Central memory CD8-positive, alpha-beta T cell (primary cell): Measurements from ENCODE around the gene BMPR1A.
A peak's percentile ranks its signal among the peaks of the same experiment; 100 is the strongest.
"Not testable (repeated sequence)": the region's sequence is repeated elsewhere in the genome, so short reads cannot be mapped to it uniquely, and the experiment has no call there.

ENCODE experiments used
- ATAC-seq: fragments of 150-1000 bp; cut with Tn5 transposase; replicated peaks from 2 replicates; pipeline ENCODE4 v1.10.0; 2022; ENCODE audit warnings: mild to moderate bottlenecking, moderate FRiP score, moderate number of reproducible peaks; ENCODE audit not compliant: poor library complexity, severe bottlenecking; ENCODE audit errors: extremely low read depth
- DNase-seq, 2 donors: peaks; one replicate each; pipeline ENCODE4 v3.0.0; 2021; ENCODE audit warnings: low spot score in 2 of 2
- H3K27ac Mint-ChIP-seq: one replicate; pipeline ENCODE4 v1.8.0; 2022; ENCODE audit warnings: low read depth, mild to moderate bottlenecking, moderate library complexity, mixed read lengths
- H3K27me3 Mint-ChIP-seq: one replicate; pipeline ENCODE4 v1.8.0; 2022; ENCODE audit warnings: mixed read lengths
- H3K36me3 Mint-ChIP-seq: one replicate; pipeline ENCODE4 v1.8.0; 2022; ENCODE audit warnings: mild to moderate bottlenecking, moderate library complexity, mixed read lengths; ENCODE audit not compliant: insufficient read depth
- H3K4me1 Mint-ChIP-seq: one replicate; pipeline ENCODE4 v1.8.0; 2022; ENCODE audit warnings: mixed read lengths
- H3K4me3 Mint-ChIP-seq: one replicate; pipeline ENCODE4 v1.8.0; 2022; ENCODE audit warnings: mild to moderate bottlenecking, moderate library complexity, mixed read lengths
- H3K9me3 Mint-ChIP-seq: one replicate; pipeline ENCODE4 v1.8.0; 2022; ENCODE audit warnings: mixed read lengths

The BMPR1A gene

GRCh38 chr10:86899670-86900276, 143.4 kb downstream of the BMPR1A start:
- H3K4me3 Mint-ChIP-seq = no peak overlapping the region
- H3K9me3 Mint-ChIP-seq = no peaks in the 10 kb centered on the region
- DNase-seq (no peak), ATAC-seq (no peak)
- no peaks in the 10 kb centered on the region for H3K27me3 Mint-ChIP-seq
- no peaks in the 10 kb centered on the region for H3K4me1 Mint-ChIP-seq
- H3K27ac Mint-ChIP-seq = no peak overlapping the region
- H3K36me3 Mint-ChIP-seq = peaks cover 11% of the 10 kb centered on the region

- Mint-ChIP-seq H3K36me3 (peaks cover 11% of the 10 kb centered on the region), H3K27me3 (no peaks in the 10 kb centered on the region), H3K27ac (no peak overlapping the region), H3K4me1 (no peaks in the 10 kb centered on the region), H3K9me3 (no peaks in the 10 kb centered on the region), H3K4me3 (no peak overlapping the region)
- DNase-seq (no peak), ATAC-seq (no peak)
These were observed 144.5 kb downstream of the BMPR1A start for GRCh38 chr10:86900955-86901354.

DNA sequence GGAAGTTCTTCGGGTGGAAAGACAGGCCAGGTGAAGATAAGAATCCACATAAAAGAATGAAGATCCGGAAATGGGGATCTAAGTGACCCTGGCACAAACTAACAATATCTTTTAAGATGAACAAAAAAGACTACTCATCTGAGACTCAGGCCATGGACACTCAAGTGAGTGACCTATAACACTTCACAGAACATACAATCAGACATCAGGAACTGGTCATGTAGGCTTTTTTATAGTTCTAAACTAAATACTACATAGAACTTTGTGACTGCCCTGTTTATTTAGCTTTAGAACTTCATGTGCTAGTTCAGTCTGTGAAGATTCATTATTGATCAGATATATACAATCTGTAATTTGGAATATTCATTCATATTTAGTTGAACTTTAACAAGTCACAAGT, 148.2 kb downstream of the BMPR1A start:
- H3K27me3 Mint-ChIP-seq = no peaks in the 10 kb centered on the region
- ATAC-seq = no peak
- H3K36me3 Mint-ChIP-seq = peaks cover 11% of the 10 kb centered on the region
- DNase-seq = no peak
- no peak overlapping the region for H3K27ac Mint-ChIP-seq
- no peak overlapping the region for H3K4me3 Mint-ChIP-seq
- no peaks in the 10 kb centered on the region for H3K9me3 Mint-ChIP-seq
- no peaks in the 10 kb centered on the region for H3K4me1 Mint-ChIP-seq

DNA sequence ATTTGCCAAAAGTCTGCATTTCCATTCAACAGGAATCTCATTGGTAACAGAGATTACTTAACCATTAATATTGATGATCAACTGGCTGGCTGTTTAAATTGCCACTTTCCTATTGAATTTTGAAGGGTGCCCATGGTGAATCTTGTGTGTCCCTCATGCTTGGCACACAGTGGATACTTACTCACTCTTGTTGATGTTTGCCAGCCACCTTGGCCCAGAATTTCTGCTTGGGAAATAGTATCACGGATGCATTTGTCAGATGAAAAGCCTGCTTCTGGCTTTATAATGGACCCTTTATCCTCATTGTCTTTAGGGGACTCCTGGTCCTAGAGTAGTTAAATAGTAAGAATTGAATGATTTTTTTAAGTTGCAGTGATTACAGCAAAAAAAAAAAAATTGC, 149.0 kb downstream of the BMPR1A start:
- no peaks in the 10 kb centered on the region for H3K4me1 Mint-ChIP-seq
- H3K27me3 Mint-ChIP-seq = no peaks in the 10 kb centered on the region
- H3K36me3 Mint-ChIP-seq = peaks cover 11% of the 10 kb centered on the region
- H3K4me3 Mint-ChIP-seq = no peak overlapping the region
- DNase-seq (no peak), ATAC-seq (no peak)
- H3K9me3 Mint-ChIP-seq = no peaks in the 10 kb centered on the region
- no peak overlapping the region for H3K27ac Mint-ChIP-seq

DNA sequence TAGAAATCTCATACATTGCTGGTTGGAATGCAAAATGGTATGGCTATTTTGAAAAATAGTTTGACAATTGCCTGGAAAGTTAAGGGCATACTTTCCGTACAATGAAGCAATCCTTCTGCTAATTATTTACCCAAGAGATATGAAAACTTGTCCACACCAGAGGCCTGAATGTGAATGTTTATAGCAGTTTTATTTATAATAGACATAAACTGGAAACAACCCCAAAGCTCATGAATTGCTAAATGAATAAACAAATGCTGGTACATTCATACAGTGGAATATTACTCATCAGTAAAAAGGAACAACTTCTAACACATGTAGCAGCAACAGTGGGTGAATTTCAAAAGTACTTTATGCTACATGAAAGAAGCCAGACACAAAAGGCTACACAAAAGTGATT, 158.3 kb downstream of the BMPR1A start:
- no peak overlapping the region for H3K4me3 Mint-ChIP-seq
- no peaks in the 10 kb centered on the region for H3K27me3 Mint-ChIP-seq
- DNase-seq (no peak), ATAC-seq (no peak)
- no peaks in the 10 kb centered on the region for H3K9me3 Mint-ChIP-seq
- no peaks in the 10 kb centered on the region for H3K4me1 Mint-ChIP-seq
- peaks cover 18% of the 10 kb centered on the region for H3K36me3 Mint-ChIP-seq
- H3K27ac Mint-ChIP-seq = no peak overlapping the region

- Mint-ChIP-seq H3K4me1 (no peaks in the 10 kb centered on the region), H3K36me3 (peaks cover 20% of the 10 kb centered on the region), H3K9me3 (no peaks in the 10 kb centered on the region), H3K27ac (no peak overlapping the region), H3K4me3 (no peak overlapping the region), H3K27me3 (no peaks in the 10 kb centered on the region)
- ATAC-seq (no peak), DNase-seq (no peak)
These were observed 161.6 kb downstream of the BMPR1A start for GRCh38 chr10:86918022-86918471.

DNA sequence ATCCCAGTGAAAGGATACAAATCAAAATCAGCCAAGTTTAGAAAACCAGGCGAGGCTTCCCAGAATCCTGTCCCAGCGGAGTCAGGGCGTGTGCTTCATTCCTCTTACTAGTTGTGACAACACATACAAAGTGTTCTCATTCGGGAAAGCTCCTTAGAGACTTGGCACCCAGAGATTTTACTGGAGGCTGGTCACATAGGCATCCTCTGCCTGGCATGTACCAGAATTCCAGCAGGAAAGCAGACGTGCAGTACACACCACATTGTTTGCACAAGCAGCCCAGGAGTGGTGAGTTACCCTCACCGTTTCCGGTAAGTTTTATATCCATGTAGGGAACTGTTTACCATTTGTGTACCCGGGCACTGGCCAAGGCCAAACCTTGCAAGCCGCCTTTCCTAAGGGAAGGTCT, 166.1 kb downstream of the BMPR1A start:
- ATAC-seq (no peak), DNase-seq (no peak)
- Mint-ChIP-seq H3K4me3 (no peak overlapping the region), H3K27me3 (no peaks in the 10 kb centered on the region), H3K4me1 (no peaks in the 10 kb centered on the region), H3K36me3 (peaks cover 14% of the 10 kb centered on the region), H3K9me3 (no peaks in the 10 kb centered on the region), H3K27ac (no peak overlapping the region)

DNA sequence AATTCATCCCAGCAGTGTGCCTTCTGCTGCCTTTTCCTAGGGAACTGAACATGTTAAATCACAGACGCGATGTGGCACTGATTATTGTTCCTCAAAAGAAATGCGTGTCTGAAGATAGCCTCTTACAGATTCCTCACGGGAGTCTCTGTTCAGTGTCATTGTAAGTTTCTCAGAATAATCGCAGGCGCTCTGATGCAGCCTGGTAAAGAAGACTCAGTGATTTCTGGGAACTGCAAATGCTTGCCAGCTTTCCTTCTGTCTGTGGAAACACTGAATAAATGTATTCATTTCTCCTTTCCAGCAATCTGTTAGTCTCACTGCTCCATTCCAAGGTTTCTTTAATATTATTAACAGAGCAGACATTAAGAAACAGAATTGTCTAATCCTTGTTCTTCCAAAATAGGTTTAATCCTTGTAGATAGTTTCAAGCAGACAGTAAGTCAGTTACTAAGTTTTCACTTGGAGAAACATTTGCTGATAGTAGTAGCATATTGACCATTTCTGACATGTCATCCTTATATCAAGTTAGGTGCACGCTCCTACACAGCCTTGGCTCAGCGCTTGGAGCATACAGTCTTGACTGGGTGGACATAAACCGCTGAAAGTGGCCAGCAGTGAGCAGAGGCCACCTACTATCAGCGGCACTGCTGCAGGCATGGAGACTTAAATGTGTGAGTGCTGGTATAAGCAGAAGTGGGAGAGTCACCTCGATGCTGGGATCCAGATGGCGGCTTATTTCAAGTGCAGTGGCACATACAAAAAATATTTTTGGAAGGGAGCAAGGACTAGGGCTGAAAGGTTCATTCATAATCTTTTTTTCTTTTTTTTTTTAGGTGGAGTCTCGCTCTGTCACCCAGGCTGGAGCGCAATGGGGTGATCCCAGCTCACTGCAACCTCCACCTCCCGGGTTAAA, 173.3 kb downstream of the BMPR1A start:
- ATAC-seq = no peak
- Mint-ChIP-seq H3K9me3 (no peaks in the 10 kb centered on the region), H3K27me3 (no peaks in the 10 kb centered on the region), H3K4me3 (no peak overlapping the region), H3K27ac (peak overlapping the region; percentile 14), H3K36me3 (peaks cover 5% of the 10 kb centered on the region), H3K4me1 (no peaks in the 10 kb centered on the region)
- DNase-seq = no peak

GRCh38 chr10:86931872-86932271, 175.5 kb downstream of the BMPR1A start:
- Mint-ChIP-seq H3K9me3 (no peaks in the 10 kb centered on the region), H3K36me3 (peaks cover 5% of the 10 kb centered on the region), H3K27me3 (no peaks in the 10 kb centered on the region), H3K4me3 (no peak overlapping the region), H3K4me1 (no peaks in the 10 kb centered on the region), H3K27ac (peak overlapping the region; percentile 17)
- ATAC-seq (no peak), DNase-seq (no peak)

- no peaks in the 10 kb centered on the region for H3K4me1 Mint-ChIP-seq
- ATAC-seq = no peak
- H3K36me3 Mint-ChIP-seq = peaks cover 5% of the 10 kb centered on the region
- H3K9me3 Mint-ChIP-seq = no peaks in the 10 kb centered on the region
- H3K4me3 Mint-ChIP-seq = no peak overlapping the region
- H3K27ac Mint-ChIP-seq = no peak overlapping the region
- H3K27me3 Mint-ChIP-seq = no peaks in the 10 kb centered on the region
- no peak for DNase-seq
These were observed 176.3 kb downstream of the BMPR1A start for GRCh38 chr10:86932674-86933073.

DNA sequence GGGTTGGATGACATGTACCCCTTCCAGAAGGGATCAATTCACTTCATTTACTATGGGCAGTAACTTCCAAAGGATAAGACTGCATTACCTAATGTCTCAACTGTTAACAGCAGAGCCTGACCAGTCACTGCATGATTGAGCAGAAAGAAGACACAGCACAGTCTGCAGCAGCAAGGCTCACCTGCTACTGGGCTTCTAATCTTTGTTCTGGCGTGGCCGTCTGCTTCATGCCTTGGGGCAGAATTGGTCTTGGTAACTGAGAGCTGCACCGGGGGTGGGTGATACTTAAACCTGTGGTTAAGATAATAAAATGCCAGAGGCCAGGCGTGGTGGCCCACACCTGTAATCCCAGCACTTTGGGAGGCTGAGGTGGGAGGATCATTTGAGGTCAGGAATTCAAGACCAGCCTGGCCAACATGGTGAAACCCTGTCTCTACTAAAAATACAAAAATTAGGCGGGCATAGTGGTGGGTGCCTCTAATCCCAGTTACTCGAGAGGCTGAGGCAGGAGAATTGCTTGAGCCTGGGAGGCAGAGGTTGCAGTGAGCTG, 177.8 kb downstream of the BMPR1A start:
- H3K27ac Mint-ChIP-seq, H3K36me3 Mint-ChIP-seq, ATAC-seq, H3K4me1 Mint-ChIP-seq, DNase-seq, H3K9me3 Mint-ChIP-seq, H3K4me3 Mint-ChIP-seq, H3K27me3 Mint-ChIP-seq: not testable (repeated sequence)

- DNase-seq (no peak), ATAC-seq (no peak)
- no peak overlapping the region for H3K27ac Mint-ChIP-seq
- H3K36me3 Mint-ChIP-seq = peaks cover 6% of the 10 kb centered on the region
- no peaks in the 10 kb centered on the region for H3K4me1 Mint-ChIP-seq
- H3K4me3 Mint-ChIP-seq = no peak overlapping the region
- no peaks in the 10 kb centered on the region for H3K9me3 Mint-ChIP-seq
- H3K27me3 Mint-ChIP-seq = no peaks in the 10 kb centered on the region
These were observed 180.5 kb downstream of the BMPR1A start for GRCh38 chr10:86936661-86937501.
